Measurements from ENCODE around the gene NRXN3. TPM values are rescaled to one million over a fixed set of nuclear protein-coding genes. Genes with fewer than 3 reads are reported as not detected.

NRXN3 gene
- total and polyA plus RNA-seq, 2 donors (not counting 1 experiment from before 2014, with no cell fraction given): not detected

DNA sequence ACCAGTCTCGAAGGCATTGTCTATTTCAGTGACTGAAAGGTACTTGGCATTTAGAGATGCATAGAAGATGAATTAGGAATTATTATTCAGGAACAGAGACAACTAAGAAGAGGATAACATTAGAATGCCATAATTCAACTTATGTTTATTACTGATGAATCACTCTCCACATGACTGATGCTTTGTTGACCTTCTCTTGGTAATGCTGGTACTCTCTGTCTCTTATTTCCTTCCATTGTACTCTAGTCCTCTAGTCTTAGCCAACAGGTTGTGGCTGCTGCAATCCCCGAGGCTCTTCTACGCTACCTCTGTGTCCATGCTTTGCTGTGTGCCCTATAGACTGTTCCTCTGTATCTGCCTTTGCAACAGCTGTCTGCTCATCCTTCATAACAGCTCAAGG is 652.9 kb downstream of the NRXN3 start:
- WGBS (ENCODE audit: insufficient coverage): 87% methylated on average over 2 of the region's 3 CpGs
- Mint-ChIP-seq H3K27me3 (no peaks in the 10 kb centered on the region), H3K9me3 (ENCODE audit: insufficient read depth) (no peaks in the 10 kb centered on the region), H3K27ac (no peak overlapping the region), H3K4me3 (no peak overlapping the region), H3K4me1 (no peaks in the 10 kb centered on the region)
- DNase-seq (no peak), ATAC-seq (ENCODE audit: low read depth) (no peak)
- H2AFZ ChIP-seq (ENCODE audit: insufficient read depth, low read depth, low read length, poor library complexity, severe bottlenecking): no peak overlapping the region
- no peaks in the 10 kb centered on the region for H3K27me3 ChIP-seq (replicated peaks in 1 of 4; ENCODE audit: control extremely low read depth in 1 of 4, control insufficient read depth in 3 of 4, insufficient read depth in 4 of 4, low read length in 3 of 4)
- ChIA-PET POLR2A (no interaction called here), CTCF (no interaction called here)
- no peaks in the 10 kb centered on the region for H3K79me2 ChIP-seq (ENCODE audit: control insufficient read depth, insufficient read depth, low read length)
- H3K36me3 ChIP-seq (replicated peaks in 1 of 2; ENCODE audit: control extremely low read depth in 1 of 2, control insufficient read depth in 1 of 2, extremely low read depth in 1 of 2, insufficient read depth in 2 of 2, low read length in 1 of 2): no peaks in the 10 kb centered on the region
- H3K27ac ChIP-seq (ENCODE audit: low read length in 2 of 2): no peak overlapping the region
- H4K20me1 ChIP-seq (ENCODE audit: control insufficient read depth, insufficient read depth, low read length, poor library complexity, severe bottlenecking): no peaks in the 10 kb centered on the region
- H3K4me2 ChIP-seq (replicated peaks; ENCODE audit: low read depth, low read length, poor library complexity, severe bottlenecking): no peak overlapping the region
- peaks cover 0 to 2% (median 0%) of the 10 kb centered on the region in 3 donors for H3K9me3 ChIP-seq (ENCODE audit: control extremely low read depth in 1 of 3, control insufficient read depth in 2 of 3, insufficient read depth in 1 of 3, low read length in 2 of 3)
- TF ChIP-seq, protein P1, sequence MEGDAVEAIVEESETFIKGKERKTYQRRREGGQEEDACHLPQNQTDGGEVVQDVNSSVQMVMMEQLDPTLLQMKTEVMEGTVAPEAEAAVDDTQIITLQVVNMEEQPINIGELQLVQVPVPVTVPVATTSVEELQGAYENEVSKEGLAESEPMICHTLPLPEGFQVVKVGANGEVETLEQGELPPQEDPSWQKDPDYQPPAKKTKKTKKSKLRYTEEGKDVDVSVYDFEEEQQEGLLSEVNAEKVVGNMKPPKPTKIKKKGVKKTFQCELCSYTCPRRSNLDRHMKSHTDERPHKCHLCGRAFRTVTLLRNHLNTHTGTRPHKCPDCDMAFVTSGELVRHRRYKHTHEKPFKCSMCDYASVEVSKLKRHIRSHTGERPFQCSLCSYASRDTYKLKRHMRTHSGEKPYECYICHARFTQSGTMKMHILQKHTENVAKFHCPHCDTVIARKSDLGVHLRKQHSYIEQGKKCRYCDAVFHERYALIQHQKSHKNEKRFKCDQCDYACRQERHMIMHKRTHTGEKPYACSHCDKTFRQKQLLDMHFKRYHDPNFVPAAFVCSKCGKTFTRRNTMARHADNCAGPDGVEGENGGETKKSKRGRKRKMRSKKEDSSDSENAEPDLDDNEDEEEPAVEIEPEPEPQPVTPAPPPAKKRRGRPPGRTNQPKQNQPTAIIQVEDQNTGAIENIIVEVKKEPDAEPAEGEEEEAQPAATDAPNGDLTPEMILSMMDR (IDR thresholded peaks at IDR 0.05): no peak
- no peak for TF ChIP-seq EZH2 (IDR thresholded peaks at IDR 0.05; ENCODE audit: borderline replicate concordance, insufficient read depth, low read depth, low read length, poor library complexity, severe bottlenecking)
- no peaks in the 10 kb centered on the region for H3K4me1 ChIP-seq (ENCODE audit: control insufficient read depth in 2 of 2, insufficient read depth in 2 of 2, low read length in 2 of 2)
- H3K4me3 ChIP-seq (ENCODE audit: control extremely low read depth in 1 of 5, extremely low read depth in 1 of 5, insufficient read depth in 1 of 5, low read depth in 2 of 5, low read length in 4 of 5): no peak overlapping the region
- intact Hi-C loops (cut with micrococcal nuclease): no loop called here
- no peak overlapping the region for H3K9ac ChIP-seq (ENCODE audit: low read length)

DNA sequence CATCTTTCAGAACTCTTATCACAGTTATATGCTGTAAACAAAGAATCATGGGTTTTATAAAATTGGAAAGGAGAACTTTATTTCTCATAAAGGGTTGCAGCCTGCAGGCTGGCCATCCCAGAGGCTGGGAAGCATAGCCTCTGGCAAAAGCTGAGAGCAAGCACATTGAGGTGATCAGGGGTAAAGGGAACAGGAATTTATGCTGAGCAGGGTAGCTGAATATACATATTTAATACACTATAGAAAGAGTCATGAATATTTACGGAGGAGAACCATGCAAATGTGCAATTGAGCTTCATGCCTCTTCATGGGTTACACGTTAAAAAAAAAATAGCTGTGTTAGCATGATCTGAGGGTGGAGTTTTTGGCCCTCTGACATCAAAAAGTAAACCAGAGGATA is 653.3 kb downstream of the NRXN3 start:
- no peaks in the 10 kb centered on the region for H3K36me3 ChIP-seq (replicated peaks in 1 of 2; ENCODE audit: control extremely low read depth in 1 of 2, control insufficient read depth in 1 of 2, extremely low read depth in 1 of 2, insufficient read depth in 2 of 2, low read length in 1 of 2)
- ChIA-PET POLR2A (no interaction called here), CTCF (no interaction called here)
- no peak overlapping the region for H3K27ac ChIP-seq (ENCODE audit: low read length in 2 of 2)
- H3K79me2 ChIP-seq (ENCODE audit: control insufficient read depth, insufficient read depth, low read length): no peaks in the 10 kb centered on the region
- no peak overlapping the region for H3K4me3 ChIP-seq (ENCODE audit: control extremely low read depth in 1 of 5, extremely low read depth in 1 of 5, insufficient read depth in 1 of 5, low read depth in 2 of 5, low read length in 4 of 5)
- H3K9me3 ChIP-seq (ENCODE audit: control extremely low read depth in 1 of 3, control insufficient read depth in 2 of 3, insufficient read depth in 1 of 3, low read length in 2 of 3): peaks cover 0 to 2% (median 0%) of the 10 kb centered on the region in 3 donors
- Mint-ChIP-seq H3K4me1 (no peaks in the 10 kb centered on the region), H3K27me3 (no peaks in the 10 kb centered on the region), H3K9me3 (ENCODE audit: insufficient read depth) (no peaks in the 10 kb centered on the region), H3K27ac (no peak overlapping the region), H3K4me3 (no peak overlapping the region)
- H2AFZ ChIP-seq (ENCODE audit: insufficient read depth, low read depth, low read length, poor library complexity, severe bottlenecking): no peak overlapping the region
- no peaks in the 10 kb centered on the region for H3K27me3 ChIP-seq (replicated peaks in 1 of 4; ENCODE audit: control extremely low read depth in 1 of 4, control insufficient read depth in 3 of 4, insufficient read depth in 4 of 4, low read length in 3 of 4)
- no CpG with 5 or more reads among the region's 2 CpGs for WGBS (ENCODE audit: insufficient coverage)
- H4K20me1 ChIP-seq (ENCODE audit: control insufficient read depth, insufficient read depth, low read length, poor library complexity, severe bottlenecking): no peaks in the 10 kb centered on the region
- ATAC-seq (ENCODE audit: low read depth): no peak
- H3K4me2 ChIP-seq (replicated peaks; ENCODE audit: low read depth, low read length, poor library complexity, severe bottlenecking): no peak overlapping the region
- TF ChIP-seq, protein P1 (IDR thresholded peaks at IDR 0.05): no peak
- no peak for TF ChIP-seq EZH2 (IDR thresholded peaks at IDR 0.05; ENCODE audit: borderline replicate concordance, insufficient read depth, low read depth, low read length, poor library complexity, severe bottlenecking)
- DNase-seq: no peak
- intact Hi-C loops (cut with micrococcal nuclease): no loop called here
- H3K4me1 ChIP-seq (ENCODE audit: control insufficient read depth in 2 of 2, insufficient read depth in 2 of 2, low read length in 2 of 2): no peaks in the 10 kb centered on the region
- H3K9ac ChIP-seq (ENCODE audit: low read length): no peak overlapping the region
